Activated CD8-positive, alpha-beta memory T cell treated with anti-CD3 and anti-CD28 coated beads, Interleukin-2, amount 10 ng/mL, durations not matched to agents 7 days and 5 days (primary cell): ENCODE measurements around the gene ARHGEF16. TPM values are rescaled to one million over a fixed set of nuclear protein-coding genes. Genes with fewer than 3 reads are reported as not detected.

Experiments used
- ATAC-seq: fragments of 150-1000 bp; cut with Tn5 transposase; one replicate; pipeline ENCODE4 v1.10.0; 2021; ENCODE audit warnings: moderate library complexity
- CTCF ChIA-PET: fragments of 350-600 bp; sonication (Branson Sonifier 250); formaldehyde crosslinking; loops from one replicate; lab custom pipeline; 2021; ENCODE audit warnings: antibody characterized with exemption; lab: Charles Lee
- DNase-seq: peaks from one replicate; pipeline ENCODE4 v3.0.0-alpha.2; 2020
- H3K27ac Mint-ChIP-seq: one replicate; pipeline ENCODE4 v1.8.0; 2021; ENCODE audit warnings: mild to moderate bottlenecking, mixed read lengths
- H3K27me3 Mint-ChIP-seq: one replicate; pipeline ENCODE4 v1.8.0; 2021; ENCODE audit warnings: mixed read lengths
- H3K36me3 Mint-ChIP-seq: one replicate; pipeline ENCODE4 v1.8.0; 2021; ENCODE audit warnings: mild to moderate bottlenecking, mixed read lengths
- H3K4me1 Mint-ChIP-seq: one replicate; pipeline ENCODE4 v1.8.0; 2021; ENCODE audit warnings: mixed read lengths
- H3K4me3 Mint-ChIP-seq: one replicate; pipeline ENCODE4 v1.8.0; 2021; ENCODE audit warnings: mild to moderate bottlenecking, moderate library complexity, mixed read lengths
- H3K9me3 Mint-ChIP-seq: one replicate; pipeline ENCODE4 v1.8.0; 2022; ENCODE audit warnings: low read depth, mixed read lengths
- total RNA-seq, 2 experiments: library from RNA; stranded (reverse); gene quantifications; one replicate each; pipeline ENCODE4 v1.2.3, GENCODE V29; 2021

The ARHGEF16 gene
- total RNA-seq, 2 experiments from 2014 or later = not detected

DNA sequence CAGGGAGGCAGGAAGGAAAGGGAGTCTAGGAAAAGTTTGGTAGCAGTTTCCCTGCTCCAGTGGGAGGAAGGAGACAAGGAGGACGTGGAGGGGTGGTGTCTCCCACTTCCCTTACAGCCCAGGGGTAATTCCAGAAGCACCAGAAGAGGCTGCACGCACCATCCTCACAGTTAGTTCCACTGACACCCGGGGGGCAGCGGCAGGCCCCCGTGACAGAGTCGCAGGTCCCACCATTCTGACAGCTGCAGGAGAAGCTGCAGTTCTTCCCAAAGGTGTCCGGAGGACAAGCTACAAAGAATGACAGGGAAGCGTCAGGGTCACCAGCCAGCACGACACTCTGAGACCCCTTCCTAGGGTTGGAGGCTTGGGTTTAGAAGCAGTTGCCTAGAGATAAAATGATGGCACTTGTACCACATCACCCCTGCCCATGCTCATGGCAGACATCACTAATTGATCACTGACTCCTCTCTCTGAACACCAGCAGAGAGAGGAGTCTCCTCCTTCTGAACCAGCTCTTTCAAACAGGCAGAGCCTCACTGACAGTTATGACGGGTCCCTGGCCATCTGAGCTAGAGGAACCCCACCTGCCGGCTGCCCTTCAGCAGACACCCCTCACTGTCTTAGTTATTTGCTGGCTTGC, 53.3 kb downstream of the ARHGEF16 start:
- no peaks in the 10 kb centered on the region for H3K9me3 Mint-ChIP-seq
- no peaks in the 10 kb centered on the region for H3K4me1 Mint-ChIP-seq
- H3K36me3 Mint-ChIP-seq = no peaks in the 10 kb centered on the region
- DNase-seq (no peak), ATAC-seq (no peak)
- H3K27me3 Mint-ChIP-seq = no peaks in the 10 kb centered on the region
- H3K4me3 Mint-ChIP-seq = no peak overlapping the region
- no peak overlapping the region for H3K27ac Mint-ChIP-seq
- CTCF ChIA-PET = no interaction called here

DNA sequence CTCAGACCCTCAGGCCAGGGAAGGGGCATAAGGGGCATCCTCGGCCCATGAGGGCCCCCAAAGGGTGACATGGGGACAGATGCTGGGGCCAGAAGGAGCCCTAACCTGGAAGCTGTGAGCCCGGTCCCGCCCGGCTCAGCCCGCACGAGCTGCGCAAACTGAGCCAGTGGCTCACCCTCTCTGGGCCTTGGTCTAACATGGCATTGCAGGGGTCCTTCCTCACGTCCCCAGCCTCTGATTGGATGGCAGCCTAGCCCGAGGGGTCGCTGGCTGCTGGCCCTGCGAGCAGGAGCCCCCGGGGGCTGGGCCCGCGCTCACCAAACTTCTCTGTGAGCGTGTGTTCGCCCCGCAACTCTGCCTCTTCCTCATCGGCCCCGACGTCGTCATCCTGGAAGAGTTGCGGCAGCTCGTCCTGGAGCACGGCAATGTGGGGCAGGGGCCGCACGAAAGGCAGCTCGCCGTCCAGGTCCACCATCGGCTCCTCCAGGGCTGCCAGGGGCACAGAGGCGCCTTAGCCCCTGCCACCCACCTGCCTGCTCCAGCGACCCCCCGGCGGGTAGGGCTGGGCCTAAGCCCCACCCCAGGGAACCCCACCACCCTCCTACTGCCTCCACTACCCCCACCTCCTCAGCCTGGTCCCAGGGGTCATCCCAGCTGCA, 54.4 kb downstream of the ARHGEF16 start:
- CTCF ChIA-PET = no interaction called here
- no peak for ATAC-seq
- H3K9me3 Mint-ChIP-seq = no peaks in the 10 kb centered on the region
- H3K27me3 Mint-ChIP-seq = no peaks in the 10 kb centered on the region
- H3K4me3 Mint-ChIP-seq = no peak overlapping the region
- no peak overlapping the region for H3K27ac Mint-ChIP-seq
- H3K4me1 Mint-ChIP-seq = no peaks in the 10 kb centered on the region
- no peaks in the 10 kb centered on the region for H3K36me3 Mint-ChIP-seq
- DNase-seq = no peak

DNA sequence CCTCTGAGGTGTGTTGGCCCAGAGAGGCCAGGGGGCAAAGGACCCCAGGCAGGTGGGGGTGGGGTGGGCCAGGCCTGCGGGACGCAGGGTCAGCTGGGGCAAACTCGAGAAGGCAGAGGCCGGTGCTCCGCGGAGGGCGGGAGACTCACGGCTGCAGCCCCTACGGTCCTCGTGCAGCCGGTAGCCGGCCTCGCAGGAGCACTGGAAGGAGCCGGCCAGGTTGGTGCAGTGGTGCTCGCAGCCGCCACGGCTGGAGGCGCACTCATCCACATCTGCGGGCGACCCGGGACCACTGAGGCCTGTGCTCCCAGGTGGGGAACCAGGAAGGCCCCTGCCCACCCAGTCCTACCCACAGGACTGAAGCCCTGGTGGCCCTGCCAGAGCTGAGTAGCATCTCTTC, 55.3 kb downstream of the ARHGEF16 start:
- Mint-ChIP-seq H3K9me3 (no peaks in the 10 kb centered on the region), H3K4me3 (no peak overlapping the region), H3K27ac (no peak overlapping the region), H3K36me3 (no peaks in the 10 kb centered on the region), H3K4me1 (no peaks in the 10 kb centered on the region), H3K27me3 (no peaks in the 10 kb centered on the region)
- CTCF ChIA-PET = no interaction called here
- no peak for ATAC-seq
- DNase-seq = no peak

GRCh38 chr1:3510136-3510955, 55.9 kb downstream of the ARHGEF16 start:
- H3K27ac Mint-ChIP-seq = no peak overlapping the region
- no peaks in the 10 kb centered on the region for H3K9me3 Mint-ChIP-seq
- H3K4me3 Mint-ChIP-seq = no peak overlapping the region
- H3K4me1 Mint-ChIP-seq = no peaks in the 10 kb centered on the region
- DNase-seq = no peak
- CTCF ChIA-PET = no interaction called here
- no peaks in the 10 kb centered on the region for H3K27me3 Mint-ChIP-seq
- H3K36me3 Mint-ChIP-seq = no peaks in the 10 kb centered on the region
- ATAC-seq = no peak

- no peaks in the 10 kb centered on the region for H3K9me3 Mint-ChIP-seq
- H3K4me3 Mint-ChIP-seq = no peak overlapping the region
- no peaks in the 10 kb centered on the region for H3K36me3 Mint-ChIP-seq
- H3K4me1 Mint-ChIP-seq = no peaks in the 10 kb centered on the region
- H3K27ac Mint-ChIP-seq = no peak overlapping the region
- ATAC-seq (no peak), DNase-seq (no peak)
- CTCF ChIA-PET = no interaction called here
- H3K27me3 Mint-ChIP-seq = no peaks in the 10 kb centered on the region
Measured at GRCh38 chr1:3510956-3511250, 56.4 kb downstream of the ARHGEF16 start.

GRCh38 chr1:3511306-3511705, 56.8 kb downstream of the ARHGEF16 start:
- H3K9me3 Mint-ChIP-seq = no peaks in the 10 kb centered on the region
- CTCF ChIA-PET = no interaction called here
- no peak overlapping the region for H3K4me3 Mint-ChIP-seq

GRCh38 chr1:3511856-3512255, 57.4 kb downstream of the ARHGEF16 start:
- Mint-ChIP-seq H3K27me3 (no peaks in the 10 kb centered on the region), H3K27ac (no peak overlapping the region), H3K36me3 (no peaks in the 10 kb centered on the region), H3K4me3 (no peak overlapping the region), H3K9me3 (no peaks in the 10 kb centered on the region), H3K4me1 (no peaks in the 10 kb centered on the region)
- DNase-seq (no peak), ATAC-seq (no peak)
- CTCF ChIA-PET = no interaction called here

More at GRCh38 chr1:3511306-3511705, 56.8 kb downstream of the ARHGEF16 start:
- no peaks in the 10 kb centered on the region for H3K27me3 Mint-ChIP-seq
- no peak overlapping the region for H3K27ac Mint-ChIP-seq
- ATAC-seq = no peak
- H3K36me3 Mint-ChIP-seq = no peaks in the 10 kb centered on the region
- no peak for DNase-seq
- H3K4me1 Mint-ChIP-seq = no peaks in the 10 kb centered on the region

- ATAC-seq (no peak), DNase-seq (no peak)
- H3K4me1 Mint-ChIP-seq = no peaks in the 10 kb centered on the region
- H3K36me3 Mint-ChIP-seq = no peaks in the 10 kb centered on the region
- H3K27me3 Mint-ChIP-seq = no peaks in the 10 kb centered on the region
- H3K27ac Mint-ChIP-seq = no peak overlapping the region
- CTCF ChIA-PET = no interaction called here
- H3K4me3 Mint-ChIP-seq = no peak overlapping the region
- no peaks in the 10 kb centered on the region for H3K9me3 Mint-ChIP-seq
Measured at GRCh38 chr1:3514404-3514803, 59.9 kb downstream of the ARHGEF16 start.

DNA sequence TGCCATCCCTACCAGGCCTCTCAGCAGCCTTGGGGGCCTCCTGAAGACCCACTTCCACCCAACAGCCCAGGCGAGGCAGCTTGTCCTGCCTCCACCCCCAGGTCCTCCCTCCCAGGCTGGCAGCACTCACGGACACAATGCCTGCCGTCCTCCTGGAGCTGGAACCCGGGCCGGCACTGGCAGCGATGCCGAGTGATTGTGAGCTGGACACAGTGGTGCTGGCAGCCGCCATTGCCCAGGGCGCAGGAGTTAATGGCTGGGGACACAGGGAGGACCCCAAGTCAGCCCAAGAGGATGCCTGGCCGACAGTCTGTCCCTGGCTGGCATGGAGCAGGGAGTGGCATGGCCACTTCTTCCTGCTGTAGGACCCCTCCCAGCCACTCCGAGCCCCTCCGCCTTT, 60.8 kb downstream of the ARHGEF16 start:
- DNase-seq (no peak), ATAC-seq (no peak)
- no peaks in the 10 kb centered on the region for H3K36me3 Mint-ChIP-seq
- no peak overlapping the region for H3K27ac Mint-ChIP-seq
- CTCF ChIA-PET = no interaction called here
- H3K9me3 Mint-ChIP-seq = no peaks in the 10 kb centered on the region
- no peaks in the 10 kb centered on the region for H3K27me3 Mint-ChIP-seq
- H3K4me3 Mint-ChIP-seq = no peak overlapping the region
- no peaks in the 10 kb centered on the region for H3K4me1 Mint-ChIP-seq

DNA sequence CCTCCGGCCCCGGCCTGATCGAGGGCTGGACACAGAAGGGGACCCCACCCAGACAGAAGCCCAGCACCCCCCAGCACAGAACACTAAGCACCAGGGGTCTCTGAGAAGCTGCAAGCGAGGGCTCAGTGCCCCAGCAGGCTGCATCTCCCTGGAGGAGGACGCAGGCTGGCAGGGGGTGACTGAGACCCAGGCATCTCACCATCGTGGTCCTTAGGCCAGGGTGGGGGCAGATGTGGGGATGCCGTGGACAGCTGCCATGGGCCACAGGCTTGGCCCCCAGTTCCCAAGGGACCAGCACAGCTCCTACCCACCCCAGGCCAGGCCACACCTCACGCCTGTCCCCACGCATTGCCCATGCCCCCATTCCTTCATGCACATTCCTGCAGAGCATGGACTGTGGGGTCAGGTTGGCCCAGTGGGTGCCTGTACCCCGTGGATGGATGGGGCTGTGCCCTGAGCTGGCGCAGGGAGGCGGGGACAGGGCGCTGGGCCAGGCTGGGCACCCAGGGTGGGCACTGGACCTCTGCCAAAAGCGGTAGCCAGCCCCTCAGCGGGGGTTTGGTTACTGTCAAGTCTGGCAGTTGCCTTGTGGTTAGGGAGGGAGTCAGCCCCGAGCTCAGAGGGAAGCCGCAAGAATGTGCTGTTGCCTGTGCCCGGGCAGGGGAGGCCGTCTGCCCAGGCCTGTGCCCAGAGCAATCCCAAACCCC, 61.5 kb downstream of the ARHGEF16 start:
- Mint-ChIP-seq H3K27me3 (no peaks in the 10 kb centered on the region), H3K9me3 (no peaks in the 10 kb centered on the region), H3K36me3 (no peaks in the 10 kb centered on the region), H3K4me3 (no peak overlapping the region), H3K4me1 (no peaks in the 10 kb centered on the region), H3K27ac (no peak overlapping the region)
- CTCF ChIA-PET = no interaction called here
- DNase-seq (no peak), ATAC-seq (no peak)

- Mint-ChIP-seq H3K4me3 (no peak overlapping the region), H3K36me3 (no peaks in the 10 kb centered on the region), H3K27me3 (no peaks in the 10 kb centered on the region), H3K9me3 (no peaks in the 10 kb centered on the region), H3K27ac (no peak overlapping the region), H3K4me1 (no peaks in the 10 kb centered on the region)
- ATAC-seq (no peak), DNase-seq (no peak)
- CTCF ChIA-PET = no interaction called here
Measured at GRCh38 chr1:3516481-3516869, 62.0 kb downstream of the ARHGEF16 start.

DNA sequence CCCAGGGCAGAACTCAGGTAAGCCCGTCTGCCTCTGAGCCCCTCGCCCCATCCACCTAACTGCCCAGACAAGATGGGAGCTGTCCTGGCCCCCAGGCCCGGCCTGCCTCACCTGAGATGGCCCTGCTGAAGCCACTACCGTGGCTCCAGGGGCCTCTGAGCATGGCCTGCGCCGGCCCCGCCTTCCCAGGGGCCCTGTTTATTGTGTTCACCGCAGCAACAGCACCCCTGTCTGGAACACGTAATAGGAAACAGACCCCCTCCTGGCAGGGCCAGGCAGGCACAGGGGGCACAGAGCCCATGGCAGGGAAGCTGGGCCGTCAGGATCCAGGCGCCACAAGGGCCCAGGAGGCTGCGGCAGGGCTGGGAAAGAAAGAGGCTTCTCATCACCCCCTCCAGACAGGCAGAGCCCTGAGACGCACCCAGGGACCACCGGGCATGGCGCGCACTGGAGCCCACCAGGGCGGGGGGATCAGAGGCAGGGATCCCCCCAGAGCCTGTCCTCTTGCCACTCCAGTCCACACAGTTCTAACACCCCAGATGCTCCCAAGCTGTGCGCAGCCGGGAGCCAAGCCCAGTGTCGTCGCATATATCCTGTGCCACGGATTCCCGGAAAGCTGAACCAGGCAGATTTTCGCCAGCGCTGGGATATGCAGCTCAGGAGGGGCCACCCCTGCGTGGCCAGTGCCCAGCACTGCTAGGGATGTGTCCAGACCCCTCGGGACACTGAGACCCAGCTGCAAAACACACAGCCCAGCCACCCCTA, 62.6 kb downstream of the ARHGEF16 start:
- Mint-ChIP-seq H3K36me3 (no peaks in the 10 kb centered on the region), H3K4me3 (no peak overlapping the region), H3K27ac (no peak overlapping the region), H3K27me3 (no peaks in the 10 kb centered on the region), H3K4me1 (no peaks in the 10 kb centered on the region), H3K9me3 (no peaks in the 10 kb centered on the region)
- no peak for ATAC-seq
- CTCF ChIA-PET = no interaction called here
- no peak for DNase-seq

DNA sequence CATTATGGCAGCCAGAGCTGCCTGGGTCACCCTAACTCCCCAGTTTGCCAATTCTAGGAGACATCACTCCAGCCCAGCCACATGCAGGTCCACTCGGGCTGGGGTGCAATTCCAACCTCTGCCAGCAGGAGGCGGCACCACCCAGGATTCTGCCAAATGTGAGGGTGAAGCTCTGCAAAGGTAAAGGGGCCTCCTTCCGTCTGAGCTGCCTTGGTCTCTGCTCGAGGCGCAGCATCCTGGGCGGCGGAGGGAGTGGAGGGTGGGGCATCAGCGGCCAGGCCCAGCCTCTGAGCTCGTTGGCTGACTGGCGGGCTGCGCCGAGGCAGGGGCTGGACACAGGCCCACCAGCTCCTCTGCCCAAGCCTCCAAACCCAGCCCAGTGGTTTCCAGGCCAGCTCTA, 63.8 kb downstream of the ARHGEF16 start:
- H3K27me3 Mint-ChIP-seq = no peaks in the 10 kb centered on the region
- peak; percentile 46 for DNase-seq

More for the DNA sequence above, 63.8 kb downstream of the ARHGEF16 start:
- no peaks in the 10 kb centered on the region for H3K36me3 Mint-ChIP-seq
- no peaks in the 10 kb centered on the region for H3K4me1 Mint-ChIP-seq
- no peak overlapping the region for H3K4me3 Mint-ChIP-seq
- no peak for ATAC-seq
- CTCF ChIA-PET = interaction anchor here (0.8 to 1.6 kb wide), 3 partner anchors 23 to 101 kb away, joined by 3 to 9 read pairs (median 4); no protein-coding TSS in a partner anchor
- no peaks in the 10 kb centered on the region for H3K9me3 Mint-ChIP-seq
- no peak overlapping the region for H3K27ac Mint-ChIP-seq
